Right kidney (tissue), 1 donor: ENCODE results near the gene TRMT61A.
A peak's percentile ranks its signal among the peaks of the same experiment; 100 is the strongest.

Experiments
- DNase-seq: peaks from one replicate; pipeline ENCODE4 v3.0.0-alpha.2; 2016

The TRMT61A gene

DNA sequence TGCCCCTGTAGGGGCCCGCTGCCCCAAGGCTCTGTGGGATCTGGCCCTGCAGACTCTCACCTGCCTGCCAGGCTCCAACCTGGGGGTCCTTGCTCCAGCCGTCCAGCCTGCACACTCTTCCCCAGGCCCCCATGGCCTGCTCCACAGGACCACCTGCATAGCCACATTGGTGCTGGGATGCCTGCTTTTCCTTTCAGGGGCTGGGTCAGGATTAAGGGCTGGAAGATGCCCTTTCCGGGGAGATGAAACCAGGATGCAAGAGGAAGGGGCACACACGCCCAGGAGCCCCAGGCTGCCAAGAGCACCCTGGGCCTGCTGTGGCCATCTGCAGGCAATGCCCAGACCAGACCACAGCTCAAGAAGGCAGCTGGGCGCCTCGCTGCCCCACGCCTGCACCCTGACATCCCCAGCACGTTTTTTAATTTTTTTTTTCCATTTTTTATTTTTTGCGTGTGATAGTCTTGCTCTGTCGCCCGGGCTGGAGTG lies 18.5 kb downstream of the TRMT61A start:
- DNase-seq, result no peak

DNA sequence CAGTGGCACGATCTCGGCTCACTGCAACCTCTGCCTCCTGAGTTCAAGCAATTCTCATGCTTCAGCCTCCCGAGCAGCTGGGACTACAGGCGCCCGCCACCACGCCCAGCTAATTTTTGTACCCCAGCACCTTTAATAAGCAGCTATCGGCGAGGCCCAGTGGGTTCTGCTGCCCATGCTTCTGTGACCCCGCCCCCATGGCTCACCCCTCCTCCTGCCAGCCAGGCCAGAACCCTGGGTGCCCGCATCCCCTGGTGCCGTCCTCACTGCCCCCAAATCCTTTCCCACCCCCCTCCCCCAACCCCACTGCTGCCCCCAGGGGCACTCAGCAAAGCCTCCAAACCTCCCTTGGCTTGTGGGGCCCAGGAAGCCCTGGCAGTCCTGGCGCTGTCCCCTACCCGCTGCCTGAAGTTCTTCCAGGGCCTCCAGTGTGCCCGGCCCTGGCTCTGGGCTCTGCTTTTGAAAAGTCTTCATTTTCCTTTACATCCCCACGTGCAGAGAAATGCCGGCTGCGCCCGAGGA lies 19.0 kb downstream of the TRMT61A start:
- no peak for DNase-seq

DNA sequence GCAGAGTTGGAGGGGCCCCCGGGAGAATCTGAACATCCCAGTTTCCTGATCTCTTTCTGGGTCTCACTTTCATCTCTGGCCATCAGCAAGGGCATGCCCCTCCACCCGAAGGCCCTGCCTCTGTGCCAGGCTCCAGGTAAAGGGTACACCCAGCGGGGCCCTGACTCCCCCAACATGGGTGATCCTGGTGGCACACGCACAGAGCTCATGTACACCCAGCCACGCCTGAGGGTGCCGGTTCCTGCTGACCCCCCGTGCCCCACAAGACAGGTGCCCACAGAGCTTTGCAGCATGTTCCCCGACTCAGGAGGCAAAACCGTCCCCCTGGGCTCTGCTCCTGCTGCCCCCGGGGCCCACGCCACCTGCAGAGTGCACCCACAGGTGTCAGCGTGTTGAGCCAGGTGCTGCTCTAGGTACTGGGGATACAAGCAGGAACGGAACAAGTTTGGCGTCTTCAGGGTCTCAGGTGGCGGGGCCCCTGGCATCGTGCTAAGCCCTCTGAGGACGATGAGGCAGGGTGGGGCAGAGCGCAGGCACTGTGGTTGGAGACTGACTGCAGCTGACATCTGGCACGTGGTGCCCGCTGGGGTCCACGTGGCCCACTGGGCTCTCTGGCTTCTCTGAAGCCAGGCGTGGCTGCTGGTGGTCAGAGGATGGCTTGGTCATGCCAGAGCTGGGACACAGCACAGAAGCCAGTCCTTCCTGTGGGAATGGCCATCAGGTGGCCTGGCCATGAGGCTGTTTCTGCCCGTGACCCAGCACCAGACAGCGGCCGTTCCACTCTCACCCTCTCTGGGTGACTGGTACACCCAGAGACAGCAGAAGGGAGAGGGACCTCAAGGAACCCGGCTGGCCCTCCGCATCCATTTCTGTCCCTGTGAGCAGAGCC lies 19.7 kb downstream of the TRMT61A start:
- no peak for DNase-seq

DNA sequence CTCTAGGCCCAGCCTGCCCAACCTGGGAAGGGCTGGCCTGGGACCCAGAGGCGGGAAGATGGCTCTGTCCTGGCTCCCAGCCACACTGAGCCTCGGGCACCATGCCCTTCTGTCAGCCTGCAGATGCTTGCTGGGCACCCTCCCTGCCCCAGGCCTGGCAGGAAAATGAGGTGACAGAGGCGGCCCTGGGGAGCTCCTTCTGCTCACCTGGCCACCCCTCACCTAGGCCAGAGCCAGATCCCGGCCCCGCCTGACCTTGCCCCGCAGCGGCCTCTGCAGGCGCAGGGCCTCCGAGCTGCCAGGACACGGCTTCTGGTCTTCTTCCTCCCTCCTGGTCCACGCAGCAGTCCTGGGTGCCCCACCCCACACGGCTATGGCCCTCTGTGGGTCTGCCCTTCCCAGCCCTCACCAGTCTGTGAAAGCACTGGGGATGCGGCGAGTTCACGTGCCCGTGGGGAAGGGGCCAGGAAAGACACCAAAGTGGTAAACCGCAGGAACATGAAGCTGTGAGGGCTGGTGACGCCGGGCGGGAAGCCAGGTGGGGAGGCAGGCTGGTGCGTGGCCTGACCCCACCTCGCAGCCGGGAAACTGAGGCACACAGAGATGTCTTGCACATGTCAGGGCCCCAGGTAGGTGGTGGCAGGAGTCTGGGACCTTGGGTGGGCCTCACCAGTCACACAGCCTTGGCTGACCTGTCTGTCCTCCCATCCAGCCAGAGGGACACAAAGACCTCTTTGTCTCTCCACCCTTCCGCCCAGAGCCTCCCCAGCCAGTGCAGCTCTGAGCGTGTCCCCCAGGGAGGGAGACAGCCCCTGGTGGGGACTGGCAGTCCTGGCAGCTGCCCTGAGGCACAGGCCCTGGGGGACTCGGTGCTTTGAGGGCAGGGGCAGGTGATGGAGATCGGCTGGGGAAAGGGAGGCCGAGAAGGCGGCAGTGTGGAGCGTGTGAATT lies 20.6 kb downstream of the TRMT61A start:
- no peak for DNase-seq

DNA sequence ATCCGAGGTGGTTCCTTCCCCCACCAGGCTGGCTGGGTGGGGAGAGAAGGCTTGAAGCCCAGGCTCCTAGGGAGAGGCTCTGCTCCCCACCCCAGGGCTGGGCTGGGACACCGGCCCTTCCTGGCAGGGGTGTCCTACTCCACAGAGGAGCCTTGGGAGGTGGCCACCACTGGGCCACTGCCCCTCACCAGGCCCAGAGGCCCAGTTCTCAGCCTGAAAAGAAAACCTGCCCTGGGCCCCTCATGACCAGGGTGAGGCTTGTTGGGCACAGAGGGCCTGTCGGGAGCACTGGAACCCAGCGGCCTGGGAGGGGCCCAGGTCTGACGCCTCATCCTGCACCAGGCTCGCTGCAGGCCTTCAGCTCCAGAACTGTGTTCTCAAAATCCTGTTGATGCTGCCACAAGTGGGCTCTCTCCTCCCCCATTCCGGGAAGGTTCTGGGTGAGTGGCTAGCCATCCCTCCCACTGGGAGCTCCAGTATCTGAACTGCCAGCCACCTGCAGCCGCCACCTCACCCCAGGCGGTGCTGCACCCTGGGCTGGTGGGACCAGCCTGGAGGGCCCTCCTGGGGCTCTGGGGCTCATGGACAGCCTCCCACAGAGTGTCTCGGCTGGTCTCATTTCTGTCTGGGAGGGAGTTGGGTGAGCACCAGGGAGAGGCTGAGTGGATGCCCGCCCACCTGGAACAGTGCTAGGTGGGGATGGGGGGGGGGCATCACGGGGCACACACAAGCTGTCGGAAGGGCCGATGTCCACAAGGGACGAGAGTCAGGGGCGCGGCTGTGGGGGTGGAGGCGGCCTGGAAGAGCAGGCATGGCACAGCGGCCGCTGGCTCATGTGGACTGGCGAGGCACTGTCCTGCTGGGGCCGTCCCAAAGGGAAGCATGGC lies 21.7 kb downstream of the TRMT61A start:
- DNase-seq, result peak; percentile 74

DNA sequence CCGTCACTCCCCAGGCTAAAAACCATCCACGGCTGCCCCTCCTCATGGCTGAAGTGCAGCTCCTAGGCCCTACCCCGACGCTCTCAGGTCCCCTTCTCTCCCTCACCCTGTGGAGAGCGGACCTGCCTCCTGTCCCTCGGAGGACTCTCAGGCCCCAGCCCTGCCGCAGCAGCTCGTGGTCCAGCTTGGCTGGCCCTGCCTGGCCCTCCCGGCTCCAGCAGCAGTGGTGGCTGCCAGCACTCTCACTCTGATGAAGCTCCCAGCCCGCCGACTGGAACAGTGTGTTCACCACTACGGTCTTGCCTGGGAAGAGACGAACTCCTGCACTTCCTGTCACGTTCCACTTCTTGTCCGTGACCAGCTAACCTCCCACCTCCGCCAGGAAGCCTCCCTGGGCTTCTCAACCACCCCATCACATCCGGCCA lies 22.4 kb downstream of the TRMT61A start:
- DNase-seq, result peak; percentile 68

DNA sequence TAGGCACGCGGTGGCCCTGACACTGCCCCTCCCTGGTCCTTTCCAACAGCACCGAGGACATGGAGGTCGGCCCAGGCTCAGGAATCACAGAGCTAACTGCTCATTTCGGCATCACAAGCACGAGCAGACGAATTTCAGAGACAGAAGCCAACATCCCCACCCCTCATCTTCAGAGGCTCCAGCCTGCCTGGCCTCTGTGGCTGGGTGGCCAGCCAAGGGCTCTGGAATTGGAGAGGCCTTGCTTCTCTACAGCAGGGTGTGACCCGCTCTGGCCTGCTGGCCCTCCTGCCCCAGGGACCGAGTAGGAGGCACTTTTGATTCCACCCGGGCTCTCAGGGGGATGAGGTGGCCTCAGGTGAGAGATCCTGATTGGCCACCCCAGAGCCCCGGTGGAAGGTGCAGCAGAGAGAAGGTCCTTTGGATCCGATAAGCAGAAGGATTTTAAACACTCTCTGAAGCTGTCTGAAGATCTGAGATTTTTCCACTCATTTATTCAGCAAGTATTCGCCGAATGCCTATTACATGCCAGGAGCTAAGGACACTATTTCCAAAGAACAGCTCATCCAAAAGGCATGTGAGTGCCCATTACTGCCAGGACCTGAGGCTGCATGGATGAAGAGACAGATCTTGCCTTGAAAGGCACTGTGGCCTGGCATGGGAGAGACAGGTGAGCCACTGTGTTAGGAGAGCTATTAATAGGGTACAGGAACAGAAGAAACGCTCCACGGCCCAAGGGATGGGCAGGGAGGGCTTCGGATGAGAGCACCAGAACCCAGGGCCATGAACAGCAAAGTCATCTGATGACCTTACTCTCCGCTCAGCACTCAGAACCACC lies 23.2 kb downstream of the TRMT61A start:
- DNase-seq, result no peak

DNA sequence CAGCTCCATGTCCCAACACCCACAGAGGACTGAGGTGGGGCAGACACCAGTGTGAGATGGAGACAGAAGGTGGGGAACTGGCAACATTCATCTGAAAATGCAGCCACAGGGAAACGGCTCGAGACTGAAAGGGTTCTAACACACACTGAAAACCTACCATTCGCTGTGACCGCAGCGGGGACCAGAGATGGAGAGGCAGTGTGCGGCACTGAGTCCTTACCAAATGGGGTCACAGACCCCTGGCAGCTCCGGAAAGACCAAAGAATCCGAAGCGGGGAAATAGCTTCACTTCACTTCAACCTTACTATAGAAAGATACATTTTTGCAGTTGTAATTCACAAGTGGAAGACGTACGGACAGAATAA lies 23.8 kb downstream of the TRMT61A start:
- no peak for DNase-seq

DNA sequence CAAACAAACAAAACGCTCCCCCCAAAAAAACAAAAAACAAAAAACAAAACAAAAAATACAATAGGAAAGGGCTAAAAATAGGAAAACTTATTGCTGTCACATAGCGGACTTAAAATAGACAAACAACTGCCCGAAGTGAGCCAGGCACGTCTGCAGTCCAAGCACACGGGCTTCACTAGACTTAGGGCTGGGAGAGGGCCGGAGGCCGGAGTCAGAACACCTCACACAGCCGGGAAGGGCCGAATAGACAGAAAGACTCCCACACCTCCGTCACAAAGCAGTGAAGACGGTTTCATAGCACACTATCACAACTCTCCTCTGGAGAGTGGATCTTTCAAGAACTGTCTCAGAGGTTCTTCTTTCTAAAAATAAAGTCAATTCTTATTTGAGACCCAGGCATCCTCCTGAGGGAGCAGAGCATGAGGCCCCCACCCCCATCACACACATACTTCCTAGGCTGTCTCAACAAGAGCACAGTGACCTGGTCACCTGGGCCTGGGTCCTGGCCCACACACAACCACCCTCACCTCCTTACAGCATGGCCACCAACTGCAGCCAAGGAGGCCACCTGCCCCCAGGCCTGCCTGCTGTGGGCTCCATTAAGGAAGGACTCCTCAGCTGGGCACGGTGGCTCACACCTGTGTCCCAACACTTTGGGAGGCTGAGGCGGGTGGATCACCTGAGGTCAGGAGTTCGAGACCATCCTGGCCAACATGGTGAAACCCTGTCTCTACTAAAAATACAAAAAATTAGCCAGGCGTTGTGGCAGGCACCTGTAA lies 26.8 kb downstream of the TRMT61A start:
- DNase-seq, result no peak

DNA sequence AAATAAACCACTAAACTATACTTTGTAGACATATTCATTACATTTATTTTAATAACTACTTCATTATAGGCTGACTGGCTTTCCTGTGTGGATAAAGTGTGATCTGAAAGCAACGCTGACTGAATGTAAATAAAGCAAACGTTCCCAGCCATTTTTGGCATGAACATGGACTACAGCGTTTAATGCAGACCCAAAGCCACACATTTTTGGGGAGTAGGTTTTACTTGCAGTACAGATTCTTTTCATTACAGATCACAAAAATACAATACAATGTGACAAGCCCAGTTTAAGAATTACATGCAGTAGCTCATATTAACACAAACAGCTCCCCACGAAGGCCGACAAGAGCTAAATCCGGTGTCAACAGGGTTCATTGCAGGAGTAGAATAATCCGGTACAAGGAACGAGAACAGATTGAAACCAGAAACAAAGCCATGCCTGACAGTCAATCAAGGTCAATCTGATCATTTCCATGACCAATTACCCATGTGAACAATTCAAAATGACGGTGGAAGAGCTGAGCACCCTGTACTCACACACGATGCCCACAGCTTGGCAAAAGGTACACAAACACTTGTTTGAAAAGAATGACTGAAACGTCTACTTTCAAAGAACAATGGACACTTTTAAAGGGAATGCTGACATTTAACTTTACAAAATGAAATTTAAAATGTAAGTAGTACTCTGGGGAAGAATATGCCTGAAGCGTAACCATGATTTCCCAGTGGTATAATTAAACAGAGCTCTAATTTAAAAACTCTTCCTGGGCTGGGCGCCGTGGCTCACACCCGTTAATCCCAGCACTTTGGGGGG lies 28.2 kb downstream of the TRMT61A start:
- DNase-seq, result no peak

DNA sequence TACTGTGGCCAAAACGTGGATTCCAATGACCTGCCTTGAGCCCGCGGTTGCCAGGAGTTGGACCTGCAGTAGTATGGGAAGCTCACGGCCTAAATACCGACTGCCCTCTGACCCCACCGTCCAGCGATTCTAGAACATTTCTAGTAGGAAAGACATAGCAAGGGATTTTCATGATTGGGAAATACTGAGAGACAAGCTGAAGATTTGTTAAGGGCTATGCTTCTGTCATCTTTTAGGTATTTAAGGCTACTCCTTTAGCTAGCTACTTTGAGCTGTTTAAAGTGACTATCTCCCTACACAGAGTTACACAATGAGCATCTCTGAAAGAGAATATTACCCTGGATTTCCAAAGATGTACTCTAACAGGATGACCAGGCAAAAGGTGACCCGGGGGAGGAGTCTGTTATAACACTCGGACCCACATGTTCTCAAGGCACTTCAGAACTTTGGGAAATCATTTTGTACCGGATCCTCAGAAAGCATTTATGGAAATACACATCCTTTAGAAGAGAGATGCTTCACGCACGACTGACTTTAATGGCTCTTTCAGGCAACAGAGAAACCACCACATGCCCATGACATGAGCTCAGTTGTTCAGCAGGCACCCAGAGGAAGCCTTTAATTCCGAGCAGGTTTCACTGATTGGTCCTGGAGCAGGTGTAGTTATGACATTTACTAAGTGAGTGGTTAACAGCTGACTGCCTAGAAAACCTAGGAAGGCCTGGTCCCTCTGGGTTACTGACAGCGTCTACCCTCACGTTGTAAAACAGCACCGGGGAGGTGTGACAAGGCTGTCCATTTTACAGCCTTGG lies 29.3 kb downstream of the TRMT61A start:
- peak; percentile 34 for DNase-seq

DNA sequence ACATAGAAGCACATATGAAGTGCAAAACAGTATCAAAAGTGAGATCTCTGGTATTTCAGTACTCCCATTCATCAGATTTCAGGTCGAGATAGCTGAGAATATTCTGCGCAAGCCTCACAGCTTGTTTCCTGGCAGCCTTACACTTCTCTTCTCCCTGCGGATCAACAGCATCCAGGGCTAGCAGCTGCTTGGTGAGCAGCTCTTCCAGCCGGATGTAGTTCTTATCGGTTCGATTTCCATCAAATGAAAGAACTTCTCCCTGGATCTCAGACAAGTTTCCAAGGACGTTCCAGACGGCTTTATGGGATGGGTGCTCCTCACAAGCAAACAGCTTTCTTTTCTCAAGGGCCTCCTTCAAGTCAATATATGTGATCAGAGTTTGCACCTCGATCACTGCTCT lies 30.8 kb downstream of the TRMT61A start:
- DNase-seq, result no peak

DNA sequence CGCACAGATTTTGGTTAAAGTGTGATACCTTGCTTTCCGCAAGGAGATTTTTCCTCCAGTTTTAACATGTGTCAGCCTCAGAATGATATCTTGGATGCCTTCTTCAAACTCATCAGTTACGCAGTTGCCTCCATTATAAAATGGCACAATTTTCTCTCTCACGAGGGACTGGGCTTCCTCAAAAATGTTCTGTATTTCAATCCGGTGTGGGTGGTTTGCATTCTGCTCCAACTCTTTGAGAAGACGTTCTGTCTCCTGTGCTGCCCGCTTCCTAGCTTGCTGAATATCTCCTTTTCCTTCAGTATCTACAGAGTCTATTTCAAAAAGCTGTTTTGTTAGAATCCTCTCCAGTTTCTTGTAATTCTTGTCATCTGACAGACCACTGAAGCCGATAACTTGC lies 31.7 kb downstream of the TRMT61A start:
- DNase-seq, result no peak

DNA sequence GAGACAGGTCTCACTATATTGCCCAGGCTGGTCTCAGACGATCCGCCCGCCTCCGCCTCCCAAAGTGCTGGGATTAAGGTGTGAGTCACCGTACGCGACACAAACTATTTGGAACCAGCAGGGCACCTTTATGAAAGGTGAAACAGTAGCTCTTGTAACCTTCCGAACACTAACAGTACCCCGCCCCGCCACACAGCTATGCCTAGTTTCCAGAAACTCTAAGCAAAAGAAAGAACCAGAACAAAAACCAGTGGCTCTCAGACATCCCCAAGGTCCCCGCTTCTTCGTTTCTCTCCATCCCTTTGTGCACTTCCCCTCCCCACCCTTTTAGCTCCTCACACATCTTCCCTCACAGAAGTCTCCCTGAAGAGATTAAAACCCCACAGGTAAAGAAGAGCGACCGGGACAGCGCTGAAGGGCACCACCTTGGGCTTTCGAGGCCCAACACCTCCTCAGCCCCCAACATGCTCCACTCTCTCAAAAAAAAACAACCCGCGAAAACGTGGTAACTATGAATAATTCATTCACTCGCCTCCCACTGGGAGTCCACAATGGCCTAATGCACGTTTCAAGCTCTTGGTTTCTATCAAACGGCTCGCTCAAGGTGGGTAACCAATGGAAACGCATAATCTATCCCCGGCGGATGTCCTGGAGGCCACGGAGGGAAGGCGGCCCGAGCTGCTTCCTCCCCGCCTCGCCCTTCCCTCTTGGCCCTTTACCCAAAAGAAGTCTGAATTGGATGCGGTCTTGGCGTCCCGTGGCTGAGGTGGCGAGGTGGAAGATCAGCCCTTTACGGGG lies 32.6 kb downstream of the TRMT61A start:
- peak; percentile 34 for DNase-seq

DNA sequence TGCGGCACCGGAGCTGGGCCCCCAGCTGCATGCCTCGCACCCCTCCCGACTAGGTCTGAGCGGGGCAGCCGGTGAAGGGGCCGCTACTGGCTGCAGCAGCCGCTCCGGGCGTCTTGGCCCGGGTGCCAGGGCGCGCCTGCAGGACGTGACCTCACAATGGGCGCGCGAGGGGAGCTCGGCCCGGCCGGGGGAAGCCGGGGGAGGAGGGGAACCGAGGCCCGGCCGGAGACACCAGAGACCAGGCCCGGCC lies 33.1 kb downstream of the TRMT61A start:
- DNase-seq, result no peak

DNA sequence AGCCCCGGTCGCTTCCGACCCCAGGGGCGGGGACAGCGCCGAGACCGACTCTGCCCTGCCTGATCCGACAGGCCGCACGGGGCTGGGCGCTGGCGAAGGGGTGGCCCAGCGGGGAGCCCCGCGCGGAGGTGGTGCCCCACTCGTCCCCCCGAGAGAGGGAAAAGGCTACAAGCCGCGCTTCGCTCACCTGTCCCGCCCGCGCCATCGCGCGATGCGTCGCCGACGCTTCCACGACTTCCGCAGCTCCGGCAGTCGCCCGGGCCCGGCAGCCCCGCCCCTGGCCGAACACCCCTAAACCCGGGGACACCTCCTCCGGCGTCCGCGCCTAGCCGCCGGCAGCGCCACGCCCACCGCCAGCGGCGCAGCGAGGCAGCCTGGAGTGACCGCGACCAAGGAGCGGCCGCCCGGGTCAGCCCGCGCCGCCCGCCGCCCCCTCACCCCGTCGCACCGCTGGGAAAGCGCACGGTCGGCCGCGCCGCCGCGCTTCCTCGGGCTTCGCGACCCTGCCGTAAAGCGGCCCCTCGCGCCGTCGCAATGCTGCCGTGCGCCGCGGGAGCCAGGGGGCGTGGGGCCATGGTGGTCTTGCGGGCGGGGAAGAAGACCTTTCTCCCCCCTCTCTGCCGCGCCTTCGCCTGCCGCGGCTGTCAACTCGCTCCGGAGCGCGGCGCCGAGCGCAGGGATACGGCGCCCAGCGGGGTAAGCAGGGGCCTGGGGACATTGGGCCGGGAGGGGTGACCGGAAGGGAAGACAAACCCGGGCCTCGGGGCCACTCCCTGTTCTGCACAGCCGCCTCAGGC lies 33.6 kb downstream of the TRMT61A start, which contains the start of the genes BAG5 and COA8:
BAG5 (minus strand) TSS at position 229 of the 797 bp plus-strand sequence. CDS start 1,493 bp downstream, outside the sequence.
COA8 (plus strand) TSS at position 532 of the 797 bp plus-strand sequence; CDS start at position 574, 42 bp downstream.
- DNase-seq, result peak; percentile 93

DNA sequence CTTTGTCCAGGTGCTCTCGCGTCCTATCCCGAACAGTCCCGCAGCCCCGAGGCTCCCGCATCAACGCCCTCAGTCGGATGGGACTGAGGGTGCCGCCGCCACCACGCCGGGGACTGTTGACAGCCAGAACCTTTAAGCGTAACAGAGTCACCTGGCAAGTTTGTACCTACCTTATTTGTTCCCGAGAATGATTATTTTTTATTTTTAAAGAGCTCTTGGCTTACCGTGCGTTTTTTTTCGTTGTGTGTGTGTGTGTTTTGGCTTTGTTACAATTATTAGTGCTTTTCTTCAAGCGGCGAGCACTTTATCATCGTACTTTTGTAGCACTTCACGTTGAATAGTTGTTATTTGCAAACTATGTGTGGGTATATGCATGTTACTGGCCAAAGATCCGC lies 34.2 kb downstream of the TRMT61A start:
- no peak for DNase-seq
